ENCODE results near the gene CLSTN3. TPM values are rescaled to one million over a fixed set of nuclear protein-coding genes. Genes with fewer than 3 reads are reported as not detected.

CLSTN3 gene
- total RNA-seq, 1 donor from 2014 or later = 19.9 TPM

DNA sequence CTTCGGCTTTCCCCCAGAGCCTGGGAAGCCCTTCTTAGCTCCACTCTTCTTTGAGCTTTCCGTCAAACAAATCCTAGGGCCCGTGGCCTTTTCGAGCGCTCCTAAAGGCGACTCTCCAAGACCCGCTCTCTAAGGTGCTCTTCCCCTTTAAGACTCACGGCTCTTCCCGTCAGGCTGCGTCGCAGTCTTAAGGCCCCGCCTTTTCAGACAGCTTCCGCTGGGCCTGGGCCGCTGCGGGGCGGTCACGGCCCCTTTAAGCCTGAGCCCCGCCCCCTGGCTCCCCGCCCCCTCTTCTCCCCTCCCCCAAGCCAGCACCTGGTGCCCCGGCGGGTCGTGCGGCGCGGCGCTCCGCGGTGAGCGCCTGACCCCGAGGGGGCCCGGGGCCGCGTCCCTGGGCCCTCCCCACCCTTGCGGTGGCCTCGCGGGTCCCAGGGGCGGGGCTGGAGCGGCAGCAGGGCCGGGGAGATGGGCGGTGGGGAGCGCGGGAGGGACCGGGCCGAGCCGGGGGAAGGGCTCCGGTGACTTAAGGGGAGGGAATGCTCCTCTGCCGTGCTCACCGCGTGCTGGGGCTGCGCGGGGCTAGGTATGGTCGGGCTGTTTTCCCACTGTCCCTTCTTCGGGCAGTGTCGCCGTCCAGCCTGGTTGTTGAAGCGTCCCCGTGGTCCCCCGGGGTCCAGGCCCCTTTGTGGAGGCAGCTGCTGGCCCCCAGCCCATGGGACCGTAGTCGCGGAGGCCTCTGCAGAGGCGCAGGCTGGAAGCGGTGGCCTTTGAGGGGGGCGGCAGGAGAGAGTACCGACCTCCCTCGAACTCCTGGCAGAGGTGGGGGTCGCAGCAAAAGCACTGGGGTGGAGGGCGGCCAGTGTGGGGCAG is 59.5 kb downstream of the CLSTN3 start, which contains the start of gene PEX5:
Gene PEX5, plus strand, starts transcription at position 289 of the 870 bp plus-strand sequence. CDS start 692 bp downstream, outside the sequence.
- DNase-seq (ENCODE audit: low spot score) = no peak
- Mint-ChIP-seq H3K4me1 (ENCODE audit: low read depth) (peaks cover 26% of the 10 kb centered on the region), H3K27me3 (ENCODE audit: low read depth) (no peaks in the 10 kb centered on the region), H3K9me3 (ENCODE audit: low read depth) (no peaks in the 10 kb centered on the region), H3K36me3 (ENCODE audit: low read depth) (peaks cover 15% of the 10 kb centered on the region), H3K4me3 (ENCODE audit: unreplicated experiment) (peak within 1 kb of the TSS; percentile 85), H3K27ac (ENCODE audit: unreplicated experiment) (peak within 1 kb of the TSS; percentile 92)
- TF ChIP-seq, protein P1, sequence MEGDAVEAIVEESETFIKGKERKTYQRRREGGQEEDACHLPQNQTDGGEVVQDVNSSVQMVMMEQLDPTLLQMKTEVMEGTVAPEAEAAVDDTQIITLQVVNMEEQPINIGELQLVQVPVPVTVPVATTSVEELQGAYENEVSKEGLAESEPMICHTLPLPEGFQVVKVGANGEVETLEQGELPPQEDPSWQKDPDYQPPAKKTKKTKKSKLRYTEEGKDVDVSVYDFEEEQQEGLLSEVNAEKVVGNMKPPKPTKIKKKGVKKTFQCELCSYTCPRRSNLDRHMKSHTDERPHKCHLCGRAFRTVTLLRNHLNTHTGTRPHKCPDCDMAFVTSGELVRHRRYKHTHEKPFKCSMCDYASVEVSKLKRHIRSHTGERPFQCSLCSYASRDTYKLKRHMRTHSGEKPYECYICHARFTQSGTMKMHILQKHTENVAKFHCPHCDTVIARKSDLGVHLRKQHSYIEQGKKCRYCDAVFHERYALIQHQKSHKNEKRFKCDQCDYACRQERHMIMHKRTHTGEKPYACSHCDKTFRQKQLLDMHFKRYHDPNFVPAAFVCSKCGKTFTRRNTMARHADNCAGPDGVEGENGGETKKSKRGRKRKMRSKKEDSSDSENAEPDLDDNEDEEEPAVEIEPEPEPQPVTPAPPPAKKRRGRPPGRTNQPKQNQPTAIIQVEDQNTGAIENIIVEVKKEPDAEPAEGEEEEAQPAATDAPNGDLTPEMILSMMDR (IDR thresholded peaks at IDR 0.05) = no peak

DNA sequence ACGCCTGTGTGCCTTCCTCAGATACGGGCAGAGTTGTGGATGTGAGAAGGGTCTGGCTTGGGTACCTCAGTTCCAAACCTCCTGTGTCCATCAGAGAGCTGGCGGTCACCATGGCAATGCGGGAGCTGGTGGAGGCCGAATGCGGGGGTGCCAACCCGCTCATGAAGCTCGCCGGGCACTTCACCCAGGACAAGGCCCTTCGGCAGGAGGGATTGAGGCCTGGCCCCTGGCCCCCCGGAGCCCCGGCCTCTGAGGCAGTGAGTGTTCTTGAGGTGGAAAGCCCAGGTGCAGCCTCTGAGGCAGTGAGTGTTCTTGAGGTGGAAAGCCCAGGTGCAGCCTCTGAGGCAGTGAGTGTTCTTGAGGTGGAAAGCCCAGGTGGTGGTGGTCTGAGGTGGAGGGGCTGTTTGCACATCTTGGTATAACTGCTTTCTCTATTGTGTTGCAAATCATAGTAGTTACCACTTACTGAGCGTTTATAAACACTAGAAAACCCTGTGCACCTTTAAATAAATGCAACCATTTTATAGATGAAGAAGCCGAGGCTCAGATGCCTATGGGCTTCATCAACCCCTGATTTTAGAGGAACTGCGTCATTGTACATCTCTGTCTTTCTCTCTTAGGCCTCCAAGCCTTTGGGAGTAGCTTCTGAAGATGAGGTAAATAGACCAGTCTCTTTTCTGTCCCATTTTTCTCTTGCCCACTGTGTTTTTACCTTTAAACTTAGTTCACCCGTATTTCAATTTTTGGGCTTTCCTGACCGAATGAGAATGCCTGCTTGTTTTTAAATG is 60.3 kb downstream of the CLSTN3 start:
- peak overlapping the region; percentile 85 for H3K4me3 Mint-ChIP-seq (ENCODE audit: unreplicated experiment)
- peaks cover 20% of the 10 kb centered on the region for H3K36me3 Mint-ChIP-seq (ENCODE audit: low read depth)
- no peaks in the 10 kb centered on the region for H3K27me3 Mint-ChIP-seq (ENCODE audit: low read depth)
- peaks cover 26% of the 10 kb centered on the region for H3K4me1 Mint-ChIP-seq (ENCODE audit: low read depth)
- no peak for DNase-seq (ENCODE audit: low spot score)
- no peak overlapping the region for H3K27ac Mint-ChIP-seq (ENCODE audit: unreplicated experiment)
- TF ChIP-seq, protein P1 (IDR thresholded peaks at IDR 0.05) = no peak
- no peaks in the 10 kb centered on the region for H3K9me3 Mint-ChIP-seq (ENCODE audit: low read depth)

DNA sequence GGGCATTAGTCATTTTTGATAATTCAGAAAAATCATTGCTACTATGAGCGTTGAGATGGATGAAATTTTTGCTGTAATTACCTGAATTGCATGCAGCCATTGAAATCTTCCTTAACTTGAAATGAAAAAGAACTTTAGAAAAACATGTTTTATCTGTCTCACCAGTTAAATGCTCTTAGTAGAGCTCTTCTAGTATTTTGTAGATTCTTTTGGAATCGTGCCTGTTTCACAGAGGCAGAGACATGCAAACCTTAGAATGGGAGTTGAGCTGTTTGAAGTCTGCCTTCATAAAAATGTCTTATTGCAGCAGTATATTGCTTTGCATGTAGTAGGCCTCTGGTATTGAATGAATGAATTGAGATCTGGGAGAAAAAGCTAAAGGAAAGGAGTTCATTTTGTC is 63.5 kb downstream of the CLSTN3 start:
- no peak for DNase-seq (ENCODE audit: low spot score)
- H3K36me3 Mint-ChIP-seq (ENCODE audit: low read depth) = peaks cover 21% of the 10 kb centered on the region
- no peaks in the 10 kb centered on the region for H3K27me3 Mint-ChIP-seq (ENCODE audit: low read depth)
- no peak overlapping the region for H3K4me3 Mint-ChIP-seq (ENCODE audit: unreplicated experiment)
- H3K27ac Mint-ChIP-seq (ENCODE audit: unreplicated experiment) = no peak overlapping the region
- TF ChIP-seq, protein P1 (IDR thresholded peaks at IDR 0.05) = no peak
- H3K9me3 Mint-ChIP-seq (ENCODE audit: low read depth) = no peaks in the 10 kb centered on the region
- peaks cover 19% of the 10 kb centered on the region for H3K4me1 Mint-ChIP-seq (ENCODE audit: low read depth)

DNA sequence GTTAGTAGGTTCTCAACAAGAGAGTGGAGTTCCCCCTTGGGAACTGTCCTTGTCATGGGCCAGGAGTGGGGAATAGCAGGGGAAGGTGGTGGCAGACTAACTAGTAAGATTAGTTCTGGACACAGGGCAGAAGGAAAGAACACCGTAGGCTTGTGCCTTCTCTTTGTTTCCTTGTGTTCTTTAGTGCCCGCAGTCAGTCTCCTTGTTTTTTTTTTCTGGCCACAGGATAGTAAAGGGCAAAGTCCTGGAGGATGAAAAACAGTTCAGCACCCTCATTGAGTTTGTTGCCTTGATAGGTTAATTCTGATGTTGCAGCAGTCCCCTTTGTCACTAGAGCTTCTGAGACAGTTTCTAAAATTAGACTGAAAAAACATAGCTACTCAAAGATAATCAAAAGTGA is 67.7 kb downstream of the CLSTN3 start:
- no peak for DNase-seq (ENCODE audit: low spot score)
- Mint-ChIP-seq H3K27me3 (ENCODE audit: low read depth) (no peaks in the 10 kb centered on the region), H3K27ac (ENCODE audit: unreplicated experiment) (no peak overlapping the region), H3K9me3 (ENCODE audit: low read depth) (no peaks in the 10 kb centered on the region), H3K4me1 (ENCODE audit: low read depth) (no peaks in the 10 kb centered on the region), H3K4me3 (ENCODE audit: unreplicated experiment) (no peak overlapping the region), H3K36me3 (ENCODE audit: low read depth) (peaks cover 35% of the 10 kb centered on the region)
- TF ChIP-seq, protein P1 (IDR thresholded peaks at IDR 0.05) = no peak

DNA sequence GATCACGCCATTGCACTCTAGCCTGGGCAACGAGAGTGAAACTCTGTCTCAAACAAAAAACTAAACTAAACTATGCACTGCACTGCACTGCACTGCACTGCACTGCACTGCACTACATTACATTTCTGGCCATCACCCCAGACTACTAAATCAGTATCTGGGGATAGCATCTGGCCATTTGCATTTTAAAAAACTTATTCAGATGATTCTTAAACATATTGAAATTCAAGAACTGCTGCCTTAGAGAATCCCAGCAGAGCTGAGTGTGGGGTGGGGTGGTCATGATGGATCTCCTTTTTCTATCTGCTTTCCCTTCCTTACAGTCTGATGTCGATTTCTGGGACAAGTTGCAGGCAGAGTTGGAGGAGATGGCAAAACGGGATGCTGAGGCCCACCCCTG is 72.9 kb downstream of the CLSTN3 start:
- Mint-ChIP-seq H3K27ac (ENCODE audit: unreplicated experiment) (no peak overlapping the region), H3K36me3 (ENCODE audit: low read depth) (peaks cover 50% of the 10 kb centered on the region)
- DNase-seq (ENCODE audit: low spot score) = no peak

More for the DNA sequence above, 72.9 kb downstream of the CLSTN3 start:
- Mint-ChIP-seq H3K4me1 (ENCODE audit: low read depth) (no peaks in the 10 kb centered on the region), H3K9me3 (ENCODE audit: low read depth) (no peaks in the 10 kb centered on the region), H3K27me3 (ENCODE audit: low read depth) (no peaks in the 10 kb centered on the region), H3K4me3 (ENCODE audit: unreplicated experiment) (no peak overlapping the region)
- TF ChIP-seq, protein P1 (IDR thresholded peaks at IDR 0.05) = no peak
